Measurements from ENCODE around the gene CLNS1A. TPM values are rescaled to one million over a fixed set of nuclear protein-coding genes. Genes with fewer than 3 reads are reported as not detected.

The CLNS1A gene
- total RNA-seq, 2 experiments from 2014 or later = 186 to 189 TPM

DNA sequence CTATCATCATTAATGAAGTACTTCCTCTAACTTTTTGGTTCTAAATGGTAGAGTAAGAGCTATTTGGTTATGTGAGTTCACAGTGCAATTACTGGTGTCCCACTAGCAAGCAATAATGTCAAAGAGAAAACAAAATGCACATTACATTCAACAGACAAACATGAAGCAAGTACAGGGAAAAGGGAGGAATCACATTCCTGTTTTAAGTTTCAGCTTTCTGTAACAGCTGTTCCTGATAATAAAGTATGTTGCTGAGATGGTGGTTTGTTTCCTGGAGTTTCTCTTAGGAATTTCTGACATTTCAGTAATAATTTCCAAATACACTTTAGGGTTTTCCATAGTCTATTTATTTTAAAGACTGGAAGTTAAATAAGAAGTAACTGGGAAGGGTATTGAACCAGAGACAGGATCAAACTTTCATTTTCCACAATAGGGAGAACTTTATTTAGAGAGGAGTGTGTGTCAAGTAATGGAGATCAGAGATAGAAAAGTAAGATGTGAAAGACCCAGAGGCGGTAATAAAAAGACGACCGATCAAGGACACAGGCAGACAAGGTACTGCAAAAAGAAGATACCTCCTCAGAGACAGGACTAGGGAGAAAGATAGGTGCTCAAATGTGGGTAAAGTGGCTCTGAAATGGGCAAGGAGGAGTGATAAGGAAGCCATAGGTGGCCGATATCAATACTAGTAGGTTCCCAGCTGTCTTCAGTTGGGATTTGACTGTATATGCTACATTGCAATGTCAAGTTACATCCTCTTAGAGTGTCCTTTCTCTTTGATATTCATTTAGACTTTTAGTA, 20.8 kb upstream of the CLNS1A start:
- no peak overlapping the region for H3K4me3 Mint-ChIP-seq
- POLR2A ChIA-PET = no interaction called here

DNA sequence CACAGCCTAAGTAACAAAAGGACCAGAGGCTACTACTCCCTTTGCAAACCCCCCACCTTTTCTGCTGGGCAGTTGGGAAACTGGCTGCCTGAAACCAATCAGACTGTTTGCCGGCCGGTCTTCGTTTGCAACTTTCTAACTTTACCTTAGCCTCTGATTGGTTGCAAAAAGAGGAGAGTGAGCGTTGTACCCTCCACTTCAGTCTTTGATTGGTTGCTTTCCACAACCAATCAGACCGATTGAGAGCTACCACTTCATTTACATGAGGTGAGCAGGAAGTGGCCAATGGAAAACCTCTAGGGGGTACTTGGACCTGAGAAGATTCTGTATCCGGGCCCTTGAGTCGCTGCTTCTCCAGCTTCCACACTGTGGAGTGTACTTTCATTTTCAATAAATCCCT, 18.8 kb upstream of the CLNS1A start:
- ChIA-PET CTCF (no interaction called here), POLR2A (no interaction called here)
- TF ChIP-seq, protein P1, sequence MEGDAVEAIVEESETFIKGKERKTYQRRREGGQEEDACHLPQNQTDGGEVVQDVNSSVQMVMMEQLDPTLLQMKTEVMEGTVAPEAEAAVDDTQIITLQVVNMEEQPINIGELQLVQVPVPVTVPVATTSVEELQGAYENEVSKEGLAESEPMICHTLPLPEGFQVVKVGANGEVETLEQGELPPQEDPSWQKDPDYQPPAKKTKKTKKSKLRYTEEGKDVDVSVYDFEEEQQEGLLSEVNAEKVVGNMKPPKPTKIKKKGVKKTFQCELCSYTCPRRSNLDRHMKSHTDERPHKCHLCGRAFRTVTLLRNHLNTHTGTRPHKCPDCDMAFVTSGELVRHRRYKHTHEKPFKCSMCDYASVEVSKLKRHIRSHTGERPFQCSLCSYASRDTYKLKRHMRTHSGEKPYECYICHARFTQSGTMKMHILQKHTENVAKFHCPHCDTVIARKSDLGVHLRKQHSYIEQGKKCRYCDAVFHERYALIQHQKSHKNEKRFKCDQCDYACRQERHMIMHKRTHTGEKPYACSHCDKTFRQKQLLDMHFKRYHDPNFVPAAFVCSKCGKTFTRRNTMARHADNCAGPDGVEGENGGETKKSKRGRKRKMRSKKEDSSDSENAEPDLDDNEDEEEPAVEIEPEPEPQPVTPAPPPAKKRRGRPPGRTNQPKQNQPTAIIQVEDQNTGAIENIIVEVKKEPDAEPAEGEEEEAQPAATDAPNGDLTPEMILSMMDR (IDR thresholded peaks at IDR 0.05) = no peak
- H3K4me3 Mint-ChIP-seq = no peak overlapping the region
- H3K27ac Mint-ChIP-seq = no peak overlapping the region
- DNase-seq (no peak), ATAC-seq (no peak)
- H3K27me3 Mint-ChIP-seq = no peaks in the 10 kb centered on the region
- no peaks in the 10 kb centered on the region for H3K36me3 Mint-ChIP-seq (ENCODE audit: low read depth)
- intact Hi-C loops (cut with micrococcal nuclease) = no loop called here
- no peaks in the 10 kb centered on the region for H3K4me1 Mint-ChIP-seq (ENCODE audit: low read depth)
- H3K9me3 Mint-ChIP-seq = no peaks in the 10 kb centered on the region

More for the DNA sequence above, 20.8 kb upstream of the CLNS1A start:
- DNase-seq (no peak), ATAC-seq (no peak)
- Mint-ChIP-seq H3K4me1 (ENCODE audit: low read depth) (no peaks in the 10 kb centered on the region), H3K27me3 (no peaks in the 10 kb centered on the region), H3K36me3 (ENCODE audit: low read depth) (no peaks in the 10 kb centered on the region), H3K27ac (no peak overlapping the region), H3K9me3 (no peaks in the 10 kb centered on the region)
- intact Hi-C loops (cut with micrococcal nuclease) = no loop called here
- TF ChIP-seq, protein P1 (IDR thresholded peaks at IDR 0.05) = no peak
- CTCF ChIA-PET = no interaction called here

DNA sequence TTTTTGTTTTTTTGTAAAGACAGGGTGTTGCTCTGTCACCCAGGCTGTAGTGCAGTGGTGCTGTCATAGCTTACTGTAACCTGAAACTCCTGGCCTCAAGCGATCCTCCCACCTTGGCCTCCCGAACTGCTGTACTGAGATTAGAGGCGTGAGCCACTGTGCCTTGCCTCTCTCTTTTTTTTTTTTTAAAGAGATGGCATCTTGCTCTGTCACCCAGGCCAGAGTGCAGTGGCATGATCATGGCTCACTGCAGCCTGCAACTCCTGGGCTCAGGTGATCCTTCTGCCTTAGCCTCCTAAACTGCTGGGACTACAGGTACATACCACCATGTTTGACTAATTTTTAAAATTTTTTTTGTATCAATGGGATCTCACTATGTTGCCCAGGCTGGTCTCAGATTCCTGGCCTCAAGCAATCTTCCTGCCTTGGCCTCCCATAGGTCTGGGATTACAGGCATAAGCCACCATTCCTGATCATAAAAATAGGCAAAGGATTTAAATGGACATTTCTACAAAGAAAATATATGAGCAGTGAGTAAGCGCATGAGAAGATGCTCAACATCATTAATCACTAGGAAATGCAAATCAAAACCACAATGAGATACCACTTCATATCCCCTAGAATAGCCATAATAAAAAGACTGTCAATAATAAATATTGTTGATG, 17.3 kb upstream of the CLNS1A start:
- peaks cover 1% of the 10 kb centered on the region for H3K27me3 Mint-ChIP-seq
- intact Hi-C loops (cut with micrococcal nuclease) = no loop called here
- H3K9me3 Mint-ChIP-seq = no peaks in the 10 kb centered on the region
- ChIA-PET POLR2A (no interaction called here), CTCF (no interaction called here)
- TF ChIP-seq, protein P1 (IDR thresholded peaks at IDR 0.05) = no peak
- no peaks in the 10 kb centered on the region for H3K4me1 Mint-ChIP-seq (ENCODE audit: low read depth)
- H3K36me3 Mint-ChIP-seq (ENCODE audit: low read depth) = no peaks in the 10 kb centered on the region
- ATAC-seq = no peak
- H3K27ac Mint-ChIP-seq = no peak overlapping the region
- DNase-seq = no peak
- H3K4me3 Mint-ChIP-seq = no peak overlapping the region

DNA sequence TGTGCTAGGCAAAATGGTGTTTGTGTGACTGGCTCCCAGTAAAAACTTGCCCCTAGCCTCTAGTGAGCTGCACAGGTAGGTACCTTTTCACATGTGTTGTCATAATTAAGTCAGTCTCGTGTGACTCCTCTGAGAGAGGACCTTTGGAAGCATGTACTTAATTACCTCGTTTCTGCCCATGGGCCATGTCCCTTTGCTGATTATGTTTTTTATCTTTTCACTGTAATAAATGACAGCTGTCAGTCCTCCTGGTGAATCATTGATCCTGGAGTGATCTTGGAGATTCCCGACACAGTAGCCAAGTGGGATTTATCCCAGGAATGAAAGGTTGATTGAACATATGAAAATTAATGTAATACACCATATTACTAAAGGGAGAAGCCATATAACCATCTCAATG, 12.5 kb upstream of the CLNS1A start:
- ChIA-PET CTCF (no interaction called here), POLR2A (interaction anchor here (0.5 kb wide), 1 partner anchor 34 kb away, joined by 3 read pairs; no protein-coding TSS in a partner anchor)
- TF ChIP-seq, protein P1 (IDR thresholded peaks at IDR 0.05) = no peak
- no peaks in the 10 kb centered on the region for H3K36me3 Mint-ChIP-seq (ENCODE audit: low read depth)
- H3K4me3 Mint-ChIP-seq = no peak overlapping the region
- ATAC-seq = no peak
- H3K4me1 Mint-ChIP-seq (ENCODE audit: low read depth) = no peaks in the 10 kb centered on the region
- intact Hi-C loops (cut with micrococcal nuclease) = no loop called here
- no peak for DNase-seq
- H3K27ac Mint-ChIP-seq = no peak overlapping the region
- H3K27me3 Mint-ChIP-seq = peaks cover 7% of the 10 kb centered on the region
- H3K9me3 Mint-ChIP-seq = no peaks in the 10 kb centered on the region

DNA sequence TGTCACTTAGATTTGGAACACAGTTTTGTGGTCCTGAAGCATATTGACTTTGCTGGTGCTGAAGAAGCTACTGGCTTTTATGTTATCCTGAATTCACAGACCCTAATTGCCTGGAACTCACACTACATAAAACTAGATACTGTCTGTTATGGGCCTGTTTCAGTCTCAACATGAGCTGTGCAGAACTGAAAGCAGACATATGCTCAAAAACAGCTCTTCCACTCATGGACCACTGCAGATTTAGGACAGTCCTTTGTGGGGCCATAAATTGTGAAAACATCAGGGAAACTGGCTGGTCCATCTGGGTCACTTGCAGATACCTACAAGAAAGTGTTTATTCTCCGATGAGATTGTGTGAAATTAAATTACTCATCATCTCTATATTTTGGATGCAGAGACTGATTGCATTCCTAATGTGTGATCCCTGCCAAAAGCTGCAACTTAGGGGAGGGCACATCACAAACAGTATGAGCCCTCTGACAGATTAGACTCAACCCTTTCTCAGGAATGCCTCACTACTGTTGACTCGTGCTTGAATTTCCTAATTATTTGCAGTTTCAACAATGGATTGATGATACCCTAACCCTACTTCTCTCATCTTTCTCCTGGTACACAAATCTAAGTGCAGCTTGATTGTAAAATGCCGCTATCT, 10.2 kb upstream of the CLNS1A start:
- DNase-seq = no peak
- no peaks in the 10 kb centered on the region for H3K4me1 Mint-ChIP-seq (ENCODE audit: low read depth)
- peaks cover 9% of the 10 kb centered on the region for H3K27me3 Mint-ChIP-seq
- CTCF ChIA-PET = no interaction called here
- ATAC-seq = no peak
- TF ChIP-seq, protein P1 (IDR thresholded peaks at IDR 0.05) = no peak
- no peaks in the 10 kb centered on the region for H3K36me3 Mint-ChIP-seq (ENCODE audit: low read depth)
- no peak overlapping the region for H3K27ac Mint-ChIP-seq
- POLR2A ChIA-PET = no interaction called here
- H3K9me3 Mint-ChIP-seq = no peaks in the 10 kb centered on the region
- no peak overlapping the region for H3K4me3 Mint-ChIP-seq
- intact Hi-C loops (cut with micrococcal nuclease) = no loop called here
